ENCODE results near the gene RANBP3.

Gene RANBP3

GRCh38 chr19:5943623-5944022 is 34.3 kb downstream of the RANBP3 start:
- no peak for DNase-seq

GRCh38 chr19:5943045-5943444 is 34.9 kb downstream of the RANBP3 start:
- no peak for DNase-seq

GRCh38 chr19:5941673-5942072 is 36.3 kb downstream of the RANBP3 start:
- DNase-seq = no peak

GRCh38 chr19:5940260-5941208 is 37.4 kb downstream of the RANBP3 start:
- no peak for DNase-seq

- no peak for DNase-seq
These were observed 40.4 kb downstream of the RANBP3 start for GRCh38 chr19:5937550-5937949.

GRCh38 chr19:5936292-5936592 is 41.7 kb downstream of the RANBP3 start:
- DNase-seq = no peak

- DNase-seq = no peak
These were observed 42.3 kb downstream of the RANBP3 start for GRCh38 chr19:5935473-5936291.

GRCh38 chr19:5934774-5935472 is 43.0 kb downstream of the RANBP3 start:
- no peak for DNase-seq

- no peak for DNase-seq
These were observed 43.9 kb downstream of the RANBP3 start for GRCh38 chr19:5934069-5934401.

GRCh38 chr19:5933391-5934068 is 44.4 kb downstream of the RANBP3 start:
- no peak for DNase-seq

- no peak for DNase-seq
These were observed 45.2 kb downstream of the RANBP3 start for GRCh38 chr19:5932609-5933262.

- DNase-seq = no peak
These were observed 45.8 kb downstream of the RANBP3 start for GRCh38 chr19:5932146-5932545.

GRCh38 chr19:5931251-5931650 is 46.7 kb downstream of the RANBP3 start:
- no peak for DNase-seq

GRCh38 chr19:5929625-5930024 is 48.3 kb downstream of the RANBP3 start:
- no peak for DNase-seq

GRCh38 chr19:5929179-5929578 is 48.8 kb downstream of the RANBP3 start:
- no peak for DNase-seq

- no peak for DNase-seq
These were observed 50.5 kb downstream of the RANBP3 start for GRCh38 chr19:5927441-5927821.

GRCh38 chr19:5926641-5927440 is 51.1 kb downstream of the RANBP3 start:
- DNase-seq = no peak

- DNase-seq = no peak
These were observed 52.0 kb downstream of the RANBP3 start for GRCh38 chr19:5925830-5926427.

GRCh38 chr19:5923356-5923755 is 54.6 kb downstream of the RANBP3 start:
- no peak for DNase-seq

GRCh38 chr19:5922161-5922545 is 55.8 kb downstream of the RANBP3 start:
- no peak for DNase-seq

GRCh38 chr19:5921516-5922160 is 56.3 kb downstream of the RANBP3 start:
- DNase-seq = no peak

Measured in NCI-H2107 (cell line).